ENCODE measurements around the gene EFTUD2. TPM values are rescaled to one million over a fixed set of nuclear protein-coding genes. Genes with fewer than 3 reads are reported as not detected.

Gene EFTUD2
- total and polyA plus RNA-seq, 2 of the 13 experiments (the other 11 are each of a cell fraction or from before 2014, with no cell fraction given), result 111 to 137 TPM

GRCh38 chr17:44904001-44904984 lies 5.0 kb upstream of the EFTUD2 start (continued):
- TF ChIP-seq ZNF142 (CRISPR knock-in tag; IDR thresholded peaks at IDR 0.05), result no peak

- no peaks in the 10 kb centered on the region for H3K36me3 ChIP-seq (replicated peaks in 1 of 2; ENCODE audit: control insufficient read depth in 1 of 2, insufficient read depth in 2 of 2, low read length in 2 of 2)
- no peak overlapping the region for H2AFZ ChIP-seq (ENCODE audit: low read length)
- peaks cover 10% of the 10 kb centered on the region for H3K79me2 ChIP-seq (ENCODE audit: insufficient read depth, low read length)
- intact Hi-C loops (cut with micrococcal nuclease; ENCODE audit: unreplicated experiment) (loop anchor here (10.0 kb wide), 1 partner anchor 192 kb away; no protein-coding TSS in a partner anchor), in situ Hi-C loops (cut with HindIII; ENCODE audit: extremely low pct_ligation_motif_present, low pct_unique_long_range_greater_than_20kb) (no loop called here)
- ChIA-PET CTCF (ENCODE audit: low intra/inter-chr PET ratio, low total read pairs) (no interaction called here), POLR2A (interaction anchor here (1.2 kb wide), 1 partner anchor 8 kb away, joined by 3 read pairs; no protein-coding TSS in a partner anchor)
- H3K4me3 ChIP-seq (replicated peaks in 1 of 3; ENCODE audit: insufficient read depth in 1 of 3, low read depth in 2 of 3, low read length in 3 of 3), result no peak overlapping the region
- TF ChIP-seq ZBTB26 (CRISPR knock-in tag; IDR thresholded peaks at IDR 0.05; ENCODE audit: borderline replicate concordance) (peak; percentile 89), RERE (CRISPR knock-in tag; IDR thresholded peaks at IDR 0.05; ENCODE audit: low read depth) (no peak)
- 38% methylated on average over 8 of the region's 8 CpGs for WGBS (ENCODE audit: low lambda C conversion rate)
- peaks cover 51% of the 10 kb centered on the region for H3K4me1 ChIP-seq (ENCODE audit: insufficient read depth, low read length)
- no peak overlapping the region for H3K27ac ChIP-seq (ENCODE audit: extremely low read length, insufficient read depth, low read length)
- FAIRE-seq, result no peak
- no peak for DNase-seq (ENCODE audit: low spot score)
- no peak overlapping the region for H3K9ac ChIP-seq (ENCODE audit: insufficient read depth, low read depth, low read length)
- H3K9me3 ChIP-seq (ENCODE audit: low read length), result no peaks in the 10 kb centered on the region
- ATAC-seq, result no peak
- H3K27me3 ChIP-seq (ENCODE audit: control insufficient read depth in 1 of 2, insufficient read depth in 2 of 2, low read length in 2 of 2), result peaks cover 3 to 16% of the 10 kb centered on the region in 2 experiments; a peak in 2 of 5 replicates
- H4K20me1 ChIP-seq (ENCODE audit: insufficient read depth, low read length), result no peaks in the 10 kb centered on the region; the same call in 1 of the 2 replicates
- H3K4me2 ChIP-seq (ENCODE audit: low read depth, low read length), result no peak overlapping the region
- BruUV-seq (replicated peaks), result no TSS peak
Measured at GRCh38 chr17:44903012-44903685, 3.9 kb upstream of the EFTUD2 start.
